ENCODE data around the gene TBX4. TPM values are rescaled to one million over a fixed set of nuclear protein-coding genes. Genes with fewer than 3 reads are reported as not detected.

TBX4 gene
- total and polyA plus RNA-seq, 9 of the 15 experiments (the other 6 are each of a cell fraction or from before 2014, with no cell fraction given) = not detected

GRCh38 chr17:61489719-61490490 lies 37.7 kb downstream of the TBX4 start:
- BruUV-seq (replicated peaks) = no TSS peak
- CTCF ChIA-PET (ENCODE audit: low intra/inter-chr PET ratio) = no interaction called here
- no peak for ATAC-seq
- Histone ChIP-seq H3K9ac (ENCODE audit: insufficient read depth in 1 of 2, low read depth in 2 of 2, low read length in 2 of 2) (no peak overlapping the region), H3K9me1 (ENCODE audit: control insufficient read depth, insufficient read depth, low read length) (no peaks in the 10 kb centered on the region), H3K4me2 (ENCODE audit: insufficient read depth, low read length) (no peak overlapping the region), H3K79me2 (ENCODE audit: control insufficient read depth, insufficient read depth, low read length) (no peaks in the 10 kb centered on the region), H3K9me3 (replicated peaks; ENCODE audit: control insufficient read depth, insufficient read depth, low read depth, low read length) (no peaks in the 10 kb centered on the region), H3K4me3 (no peak overlapping the region), H4K20me1 (replicated peaks; ENCODE audit: control insufficient read depth, insufficient read depth, low read length) (no peaks in the 10 kb centered on the region), H3K36me3 (ENCODE audit: control insufficient read depth, insufficient read depth, low read length) (no peaks in the 10 kb centered on the region), H3K27ac (ENCODE audit: extremely low read depth, low read depth, low read length) (no peak overlapping the region), H3K4me1 (replicated peaks in 1 of 2; ENCODE audit: control insufficient read depth in 2 of 2, insufficient read depth in 2 of 2, low read length in 2 of 2) (no peaks in the 10 kb centered on the region), H2AFZ (ENCODE audit: low read depth, low read length) (no peak overlapping the region), H3K27me3 (ENCODE audit: control insufficient read depth in 2 of 2, insufficient read depth in 2 of 2, low read length in 2 of 2) (peaks cover 23 to 71% of the 10 kb centered on the region in 2 experiments)
- under 1% methylated on average over 12 of the region's 12 CpGs for WGBS (ENCODE audit: insufficient coverage, low coverage, missing lambda C conversion rate)
- no peak for FAIRE-seq
- POLR2A ChIA-PET = no interaction called here
- in situ Hi-C loops (cut with MboI) (no loop called here), intact Hi-C loops (cut with micrococcal nuclease) (no loop called here)
- TF ChIP-seq FOXJ3 (CRISPR knock-in tag; IDR thresholded peaks at IDR 0.05) (no peak), ZNF347 (CRISPR knock-in tag; IDR thresholded peaks at IDR 0.05; ENCODE audit: low read depth) (no peak), SLC30A9 (CRISPR knock-in tag; IDR thresholded peaks at IDR 0.05) (no peak), PML (IDR thresholded peaks at IDR 0.05; ENCODE audit: low read length) (no peak)
- no peak for DNase-seq (ENCODE audit: extremely low read depth in 1 of 4, low spot score in 3 of 4)

GRCh38 chr17:61490540-61490975 lies 38.3 kb downstream of the TBX4 start:
- Histone ChIP-seq H3K36me3 (ENCODE audit: control insufficient read depth, insufficient read depth, low read length) (no peaks in the 10 kb centered on the region), H3K4me1 (replicated peaks in 1 of 2; ENCODE audit: control insufficient read depth in 2 of 2, insufficient read depth in 2 of 2, low read length in 2 of 2) (no peaks in the 10 kb centered on the region; a peak in 1 of 5 replicates), H4K20me1 (replicated peaks; ENCODE audit: control insufficient read depth, insufficient read depth, low read length) (no peaks in the 10 kb centered on the region), H3K9me1 (ENCODE audit: control insufficient read depth, insufficient read depth, low read length) (no peaks in the 10 kb centered on the region), H3K27ac (ENCODE audit: extremely low read depth, low read depth, low read length) (no peak overlapping the region), H3K9ac (ENCODE audit: insufficient read depth in 1 of 2, low read depth in 2 of 2, low read length in 2 of 2) (no peak overlapping the region), H3K4me3 (no peak overlapping the region), H2AFZ (ENCODE audit: low read depth, low read length) (no peak overlapping the region), H3K27me3 (ENCODE audit: control insufficient read depth in 2 of 2, insufficient read depth in 2 of 2, low read length in 2 of 2) (peaks cover 27 to 73% of the 10 kb centered on the region in 2 experiments), H3K79me2 (ENCODE audit: control insufficient read depth, insufficient read depth, low read length) (no peaks in the 10 kb centered on the region), H3K4me2 (ENCODE audit: insufficient read depth, low read length) (no peak overlapping the region), H3K9me3 (replicated peaks; ENCODE audit: control insufficient read depth, insufficient read depth, low read depth, low read length) (no peaks in the 10 kb centered on the region)
- CTCF ChIA-PET (ENCODE audit: low intra/inter-chr PET ratio) = no interaction called here
- 2% methylated on average over 5 of the region's 5 CpGs for WGBS (ENCODE audit: insufficient coverage, low coverage, missing lambda C conversion rate)
- FAIRE-seq (no peak), DNase-seq (ENCODE audit: extremely low read depth in 1 of 4, low spot score in 3 of 4) (no peak), ATAC-seq (no peak)
- TF ChIP-seq CEBPG (CRISPR knock-in tag; IDR thresholded peaks at IDR 0.05) (no peak), CEBPG (tag; conservative IDR thresholded peaks at IDR 0.05 in 1 of 2, IDR thresholded peaks at IDR 0.05 in 1 of 2) (peak in 1 of 2 experiments; percentile 77; a peak in 2 of 4 replicates), BHLHE40 (IDR thresholded peaks at IDR 0.05; ENCODE audit: low read length) (0 out of 2 replicates have a peak, but pooled peaks have one; percentile 4), ZBTB11 (CRISPR knock-in tag; IDR thresholded peaks at IDR 0.05) (peak in 1 of 3 experiments; percentile 75; a peak in 2 of 6 replicates), CEBPB (tag; IDR thresholded peaks at IDR 0.05) (peak; percentile 49), SMAD3 (CRISPR knock-in tag; conservative IDR thresholded peaks at IDR 0.05) (no peak)
- in situ Hi-C loops (cut with MboI) (no loop called here), intact Hi-C loops (cut with micrococcal nuclease) (no loop called here)
- POLR2A ChIA-PET = no interaction called here
- BruUV-seq (replicated peaks) = no TSS peak

Data from K562 (cell line).